Inferior parietal cortex (tissue), 1 donor: ENCODE data around the gene RDH5.

Source experiments
- DNase-seq: peaks from one replicate; pipeline ENCODE4 v3.0.0-alpha.2; 2016; ENCODE audit errors: extremely low spot score

Gene RDH5

GRCh38 chr12:55696141-55696540 is 24.1 kb upstream of the RDH5 start:
- DNase-seq, result no peak

- DNase-seq, result no peak
Observed at GRCh38 chr12:55696796-55697462, 23.3 kb upstream of the RDH5 start.

GRCh38 chr12:55697686-55698085 is 22.5 kb upstream of the RDH5 start:
- DNase-seq, result no peak

DNA sequence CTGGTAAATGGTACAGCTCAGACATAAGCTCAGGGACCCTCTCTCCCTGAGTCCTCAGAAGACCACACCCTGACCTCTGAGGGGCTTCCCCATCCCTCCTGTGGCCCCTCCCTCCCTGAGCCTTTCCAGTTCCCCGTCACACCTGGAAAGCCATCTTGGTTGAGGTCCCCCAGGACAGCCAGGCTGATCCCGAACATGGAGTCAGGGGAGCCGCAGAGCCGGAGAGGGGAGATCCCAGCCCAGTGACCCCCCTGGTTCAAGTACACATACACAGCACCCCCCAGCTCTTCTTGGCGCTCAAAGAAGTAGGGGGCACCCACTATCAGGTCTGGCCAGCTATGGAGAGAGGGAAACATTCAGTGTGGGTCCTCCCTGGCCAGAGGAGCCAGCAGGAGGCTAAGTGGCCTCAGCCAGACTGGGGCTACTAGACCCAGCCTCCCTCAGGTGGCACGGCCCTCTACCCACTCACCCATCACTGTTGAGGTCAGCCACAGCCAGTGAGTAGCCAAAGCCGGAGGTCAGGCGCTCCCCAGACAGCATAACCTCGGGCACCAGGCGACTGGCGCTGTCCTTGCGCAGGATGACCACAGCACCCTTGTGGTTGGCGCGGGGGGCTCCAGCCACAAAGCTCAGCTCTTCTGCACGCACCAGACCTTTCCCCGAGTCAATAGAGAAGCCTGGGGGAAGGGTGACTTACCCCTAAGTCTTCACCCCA is 21.8 kb upstream of the RDH5 start:
- DNase-seq, result no peak

DNA sequence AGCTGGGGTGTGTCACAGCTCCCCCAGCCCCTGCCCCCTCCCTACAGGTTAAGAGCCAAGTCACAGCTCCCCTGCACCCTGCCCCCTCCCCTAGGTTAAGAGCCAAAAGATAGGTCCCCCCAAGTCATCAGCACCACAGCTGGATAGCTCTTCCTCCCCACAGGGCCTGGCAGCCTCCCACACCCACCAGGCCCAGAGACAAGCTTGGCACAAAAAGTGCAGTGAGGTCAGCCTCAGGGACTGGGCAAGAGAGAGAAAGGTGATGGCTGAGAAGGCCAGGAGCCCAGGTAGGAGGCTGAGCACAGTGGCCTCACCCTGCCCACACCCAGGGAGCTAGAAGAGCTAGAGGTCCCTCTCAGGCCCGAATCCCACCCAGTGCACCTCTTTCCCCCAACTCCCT is 21.2 kb upstream of the RDH5 start:
- DNase-seq, result no peak

DNA sequence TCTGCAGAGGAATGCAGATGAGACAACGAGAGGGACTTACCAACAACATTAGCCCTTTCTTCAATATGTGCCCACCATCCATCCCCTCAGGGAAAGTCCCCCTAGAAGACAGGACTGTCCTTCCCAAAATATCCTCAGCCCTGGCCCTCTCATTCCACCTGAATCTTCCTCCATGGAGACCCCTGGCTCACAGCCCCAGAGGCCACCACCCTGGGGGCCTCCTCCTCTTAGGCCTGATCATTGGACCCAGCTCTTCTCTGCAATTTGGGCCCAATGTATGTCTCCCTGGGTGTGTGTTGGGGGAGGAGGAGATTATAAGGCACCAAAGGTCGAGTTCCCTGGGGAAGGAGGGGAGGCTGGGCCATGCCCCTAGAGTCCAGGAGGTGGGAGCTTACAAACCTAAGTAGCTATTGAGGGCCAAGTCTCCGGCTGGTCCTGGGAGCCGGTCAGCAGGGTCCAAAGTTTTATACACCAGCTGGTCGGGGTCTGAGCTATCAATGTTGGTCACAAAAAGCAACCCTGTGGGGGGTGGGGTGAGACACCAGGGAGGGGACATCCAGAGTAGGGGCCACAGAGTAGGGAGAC is 20.6 kb upstream of the RDH5 start:
- DNase-seq, result no peak

DNA sequence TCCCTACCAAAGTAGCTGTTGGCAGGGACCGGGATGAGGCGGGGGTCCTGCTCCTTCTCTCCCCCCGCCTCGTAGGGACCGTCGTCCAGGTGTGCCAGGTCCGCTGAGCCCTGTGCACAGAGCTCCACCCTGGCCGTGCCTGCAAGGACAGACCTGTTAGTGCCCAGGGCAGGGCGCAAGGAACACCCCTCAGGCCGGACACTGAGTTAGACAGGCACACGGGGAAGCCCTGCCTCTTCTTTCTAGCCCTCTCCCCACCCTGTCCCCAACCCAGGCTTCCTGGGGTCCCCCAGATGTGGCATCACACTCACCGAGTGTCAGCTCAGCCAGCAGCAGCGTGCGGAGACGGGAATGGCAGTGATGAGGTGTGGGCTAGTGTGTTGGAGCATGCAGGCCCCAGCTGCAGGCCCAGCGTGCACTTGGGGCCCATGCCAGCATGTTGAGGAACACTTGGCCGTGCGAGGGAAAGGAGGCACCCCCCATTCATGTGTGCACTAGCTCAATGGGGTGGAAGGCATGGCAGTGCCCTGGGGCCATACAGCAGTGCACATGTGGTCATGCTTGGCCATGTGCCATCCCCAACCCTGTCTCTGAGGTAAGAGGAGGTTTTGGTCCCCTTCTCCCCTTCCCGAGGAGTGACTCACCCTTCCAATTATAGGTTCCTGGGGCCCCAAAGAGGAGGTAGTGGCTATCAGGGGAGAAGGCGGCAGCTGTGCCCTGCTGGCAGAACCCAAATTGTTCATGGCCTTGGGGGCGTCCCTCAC is 19.8 kb upstream of the RDH5 start:
- no peak for DNase-seq

- DNase-seq, result no peak
Observed at GRCh38 chr12:55702861-55703260, 17.3 kb upstream of the RDH5 start.

GRCh38 chr12:55703288-55703687 is 16.9 kb upstream of the RDH5 start:
- DNase-seq, result no peak

DNA sequence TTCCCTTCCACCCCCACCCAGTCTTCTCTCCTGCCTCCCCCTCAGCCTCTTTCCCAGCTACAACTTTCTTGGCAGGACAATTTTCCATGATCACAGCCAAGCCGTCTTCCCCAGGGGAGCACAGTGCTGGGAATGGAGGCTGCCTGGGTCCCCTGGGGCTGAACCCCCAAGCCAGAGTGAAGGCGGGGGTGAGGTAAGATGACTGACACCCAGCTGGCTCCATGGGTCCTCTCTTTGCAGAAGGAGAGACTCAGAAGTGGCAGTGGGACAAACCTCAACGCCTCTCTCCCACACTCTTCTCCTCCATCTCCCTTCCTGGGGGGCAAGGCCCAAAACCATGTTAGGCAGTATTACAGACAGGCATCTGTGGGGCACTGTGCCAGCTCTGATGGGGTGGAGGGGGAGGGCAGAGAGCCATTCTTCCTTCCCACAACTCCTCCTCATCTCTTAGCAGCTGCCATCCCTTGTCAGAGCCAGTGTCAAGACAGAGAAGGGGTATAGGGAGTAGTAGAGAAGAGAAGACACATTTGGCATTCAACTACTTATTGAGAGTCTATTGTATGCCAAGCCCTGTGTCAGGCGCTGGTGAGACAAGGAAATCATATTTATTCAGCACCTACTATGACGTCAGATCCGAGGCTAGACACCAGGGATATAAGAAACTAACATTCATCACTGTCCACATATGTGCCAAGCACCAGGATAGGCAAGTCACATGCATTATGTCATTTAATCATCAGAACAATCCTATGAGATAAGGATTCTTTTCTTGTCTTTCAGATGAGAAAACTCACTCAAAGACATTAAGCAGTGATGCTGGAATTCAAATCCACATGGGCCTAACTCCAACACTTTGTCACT is 16.1 kb upstream of the RDH5 start:
- no peak for DNase-seq

GRCh38 chr12:55704824-55705718 is 15.1 kb upstream of the RDH5 start:
- DNase-seq, result no peak

DNA sequence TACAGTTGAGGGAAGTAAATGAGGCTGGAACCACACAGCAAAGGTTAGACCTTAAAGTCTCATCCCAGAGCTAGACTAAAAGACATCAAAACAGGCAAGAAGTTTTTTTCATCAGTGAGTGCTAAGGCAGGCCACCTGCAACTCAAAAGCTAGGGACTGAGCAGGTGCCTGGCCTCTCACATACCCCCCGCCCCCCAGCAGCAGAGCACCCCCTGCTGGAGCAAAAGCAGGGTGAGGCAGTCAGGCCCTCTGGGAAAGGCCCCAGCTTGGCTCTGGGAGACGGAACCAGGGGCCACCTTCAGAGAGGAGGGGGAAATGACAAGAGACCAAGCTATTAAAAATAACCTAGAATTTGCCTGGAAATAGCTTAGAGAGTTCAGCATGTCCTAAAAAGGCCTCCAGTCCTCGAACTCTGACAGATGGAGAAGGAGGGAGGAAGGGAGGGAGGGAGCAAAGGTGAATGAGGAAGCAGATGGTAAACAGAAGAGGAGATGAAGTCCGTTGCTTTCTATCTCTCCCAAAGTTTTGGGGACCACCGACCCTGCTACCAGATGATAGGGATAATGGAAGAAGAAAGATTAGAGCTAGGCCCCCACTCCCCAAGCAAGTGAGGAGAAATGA is 14.3 kb upstream of the RDH5 start:
- DNase-seq, result no peak

DNA sequence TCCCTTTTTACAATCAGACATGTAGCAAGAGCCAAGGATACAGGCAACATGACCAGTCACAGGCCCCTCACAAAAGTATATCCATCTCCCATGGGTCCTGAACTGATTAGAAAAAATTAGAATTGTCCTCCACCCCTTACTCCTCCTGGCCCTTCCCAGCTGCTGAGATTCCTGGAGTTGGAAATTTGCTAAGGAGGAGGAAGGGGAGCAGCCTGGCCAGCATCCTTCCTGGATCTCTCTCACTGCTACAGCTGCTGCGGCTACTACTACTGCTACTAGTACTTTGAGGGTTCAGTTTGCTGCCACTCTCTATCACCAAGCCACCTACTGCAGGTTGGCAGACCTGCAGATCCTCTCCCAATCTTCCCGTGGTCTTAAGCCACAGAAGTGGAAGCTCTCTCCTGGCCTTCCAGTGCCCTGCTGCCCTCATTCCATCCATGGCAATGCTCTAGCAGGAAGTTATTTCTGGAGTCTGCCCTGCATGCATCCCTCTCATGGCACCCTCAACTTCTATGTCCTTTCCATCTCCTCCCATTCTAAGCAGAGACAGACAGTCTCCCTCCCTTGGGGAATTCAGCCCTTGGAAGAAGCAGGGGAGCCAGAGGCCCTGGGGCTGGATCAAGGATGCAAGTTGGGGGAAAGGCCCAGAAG is 13.5 kb upstream of the RDH5 start:
- DNase-seq, result no peak

- no peak for DNase-seq
Observed at GRCh38 chr12:55707219-55707671, 12.9 kb upstream of the RDH5 start.

- no peak for DNase-seq
Observed at GRCh38 chr12:55707841-55708694, 12.1 kb upstream of the RDH5 start, which contains the start of gene ITGA7. ITGA7 (minus strand) TSS chr12:55707904; CDS start chr12:55707682, 222 bp downstream.

GRCh38 chr12:55708695-55709233 is 11.4 kb upstream of the RDH5 start:
- no peak for DNase-seq

DNA sequence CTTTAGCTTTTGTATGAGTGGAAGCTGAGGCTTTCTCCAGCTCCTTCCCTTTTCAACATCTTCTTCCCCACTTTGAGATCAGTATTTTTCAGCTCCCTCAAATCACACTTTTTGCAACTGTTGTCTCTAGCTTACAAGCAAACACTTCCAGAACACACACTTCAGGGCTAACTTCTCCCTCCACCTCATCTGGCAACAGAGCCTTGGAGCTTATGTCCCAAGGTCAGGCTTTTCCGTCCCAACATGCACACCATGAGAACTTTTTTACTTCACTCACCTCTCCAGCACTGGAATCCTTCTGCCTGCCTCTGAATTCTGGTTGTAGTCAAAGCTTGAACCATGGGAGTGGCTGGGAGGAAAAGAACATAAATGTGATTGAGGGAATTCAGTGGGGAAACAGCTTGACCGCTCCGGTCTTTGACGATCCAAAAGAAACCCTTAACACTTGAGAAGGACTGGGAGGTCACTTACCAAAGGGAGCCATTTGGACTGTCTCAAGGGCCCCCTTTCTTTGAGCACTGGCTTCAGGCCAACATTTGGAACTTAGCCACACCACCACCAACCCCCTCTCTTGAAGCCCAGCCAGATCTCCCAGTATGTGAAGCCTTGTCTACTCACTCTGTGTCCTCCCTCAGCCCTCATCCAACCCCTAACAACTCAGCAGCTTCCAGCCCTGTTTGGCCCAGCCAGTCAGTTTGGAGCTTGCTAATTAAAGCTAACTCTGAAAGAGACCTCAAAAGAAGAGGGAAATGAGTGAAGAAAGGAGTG is 8.2 kb upstream of the RDH5 start:
- DNase-seq, result no peak
